SK-N-SH (cell line): ENCODE results near the gene SHMT2. TPM values are rescaled to one million over a fixed set of nuclear protein-coding genes. Genes with fewer than 3 reads are reported as not detected.

Source experiments
- CTCF ChIA-PET: fragments of 300-600, 350-600 bp; formaldehyde crosslinking; extraction: SDS; loops from one replicate; lab custom pipeline; 2021; lab: Yijun Ruan, JAX
- POLR2A ChIA-PET: fragments of 350-600 bp; sonication (Branson Sonifier 250); formaldehyde crosslinking; extraction: SDS; loops from one replicate; lab custom pipeline; 2020; ENCODE audit warnings: antibody characterized with exemption, inconsistent platforms; lab: Yijun Ruan, JAX
- DNase-seq: peaks from one replicate; pipeline ENCODE4 v3.0.0; 2012
- H2AFZ ChIP-seq: fragments of 200-600 bp; sonication (generic); 2 replicates; pipeline ENCODE4 v1.8.1; 2016; ENCODE audit warnings: antibody characterized with exemption, mild to moderate bottlenecking, low read depth
- H3F3A ChIP-seq: fragments of 200-600 bp; sonication (generic); replicated peaks from 2 replicates; pipeline ENCODE3; 2016; ENCODE audit warnings: antibody characterized with exemption, mild to moderate bottlenecking; ENCODE audit not compliant: insufficient read depth
- H3K27ac ChIP-seq, 2 experiments: fragments of 200-500 bp in 1 of 2; fragments of 200-600 bp in 1 of 2; sonication (Bioruptor generic) in 1 of 2; sonication (generic), shearing (Covaris generic) in 1 of 2; 2 replicates each; pipeline versions ENCODE4 v1.5.1 to v1.6.1; 2014 to 2016; ENCODE audit warnings: low read depth in 2 of 2, inconsistent platforms in 1 of 2, low read length in 1 of 2, mild to moderate bottlenecking in 1 of 2, mixed read lengths in 1 of 2
- H3K27me3 ChIP-seq: fragments of 200-600 bp; sonication (generic), shearing (Covaris generic); 2 replicates; pipeline ENCODE4 v1.6.1; 2016; ENCODE audit warnings: mixed run types; ENCODE audit not compliant: insufficient read depth
- H3K36me3 ChIP-seq, 2 experiments: fragments of 200-500 bp in 1 of 2; fragments of 200-600 bp in 1 of 2; sonication (Bioruptor generic) in 1 of 2; sonication (generic) in 1 of 2; replicated peaks in 1 of 2; 2 replicates each; pipeline versions ENCODE3 to v1.5.1; 2014 to 2016; ENCODE audit warnings: low read length in 1 of 2, mild to moderate bottlenecking in 1 of 2; ENCODE audit not compliant: insufficient read depth in 2 of 2, control insufficient read depth in 1 of 2
- H3K4me1 ChIP-seq, 2 experiments: fragments of 200-500 bp in 1 of 2; fragments of 200-600 bp in 1 of 2; sonication (Bioruptor generic) in 1 of 2; sonication (generic), shearing (Covaris generic) in 1 of 2; 2 replicates each; pipeline versions ENCODE4 v1.5.1 to v1.6.1; 2014 to 2016; ENCODE audit warnings: low read depth in 1 of 2, low read length in 1 of 2, mixed run types in 1 of 2; ENCODE audit not compliant: insufficient read depth in 2 of 2, control insufficient read depth in 1 of 2
- H3K4me2 ChIP-seq: fragments of 200-600 bp; sonication (generic), shearing (Covaris generic); 2 replicates; pipeline ENCODE4 v1.6.1; 2017; ENCODE audit warnings: mixed run types
- H3K4me3 ChIP-seq, 2 experiments: fragments of 200-500 bp in 1 of 2; fragments of 200-600 bp in 1 of 2; sonication (Bioruptor generic) in 1 of 2; sonication (generic), shearing (Covaris generic) in 1 of 2; 2 replicates each; pipeline versions ENCODE4 v1.5.1 to v1.8.1; 2014 to 2016; ENCODE audit warnings: low read depth in 2 of 2, inconsistent platforms in 1 of 2, low read length in 1 of 2, mild to moderate bottlenecking in 1 of 2, mixed read lengths in 1 of 2, moderate library complexity in 1 of 2
- H3K79me2 ChIP-seq: fragments of 200-600 bp; sonication (generic); 2 replicates; pipeline ENCODE4 v1.8.1; 2017; ENCODE audit warnings: mild to moderate bottlenecking; ENCODE audit not compliant: insufficient read depth
- H3K9ac ChIP-seq: fragments of 200-600 bp; sonication (generic); 2 replicates; pipeline ENCODE4 v1.6.1; 2017; ENCODE audit warnings: mixed run types
- H3K9me2 ChIP-seq: fragments of 200-600 bp; sonication (generic); 2 replicates; pipeline ENCODE4 v1.6.1; 2017; ENCODE audit warnings: mixed run types
- H3K9me3 ChIP-seq: fragments of 200-600 bp; sonication (generic); 2 replicates; pipeline ENCODE4 v1.6.1; 2017; ENCODE audit warnings: mixed run types, mild to moderate bottlenecking, moderate library complexity
- H4K20me1 ChIP-seq: fragments of 200-600 bp; sonication (generic); 2 replicates; pipeline ENCODE4 v1.6.1; 2017; ENCODE audit warnings: mild to moderate bottlenecking, mixed run types; ENCODE audit not compliant: insufficient read depth
- ELF1 ChIP-seq: IDR thresholded peaks from 2 replicates; pipeline ENCODE4 v1.4.0; 2012
- EP300 ChIP-seq, 2 experiments: IDR thresholded peaks; 2 replicates each; pipeline versions ENCODE4 v1.4.0 to v1.6.1; 2012; ENCODE audit warnings: borderline replicate concordance in 1 of 2, low read depth in 1 of 2, low read length in 1 of 2
- FOSL2 ChIP-seq: IDR thresholded peaks from 2 replicates; pipeline ENCODE4 v1.4.0; 2012; ENCODE audit warnings: low read depth, mild to moderate bottlenecking, moderate library complexity, borderline replicate concordance
- FOXM1 ChIP-seq: IDR thresholded peaks from 2 replicates; pipeline ENCODE4 v1.4.0; 2012; ENCODE audit warnings: low read depth, mild to moderate bottlenecking
- GABPA ChIP-seq: IDR thresholded peaks from 2 replicates; pipeline ENCODE4 v1.4.0; 2012; ENCODE audit warnings: low read depth, mild to moderate bottlenecking
- MEF2A ChIP-seq: IDR thresholded peaks from 2 replicates; pipeline ENCODE4 v1.4.0; 2012; ENCODE audit warnings: low read depth, borderline replicate concordance
- NFIC ChIP-seq: IDR thresholded peaks from 2 replicates; pipeline ENCODE4 v1.4.0; 2012; ENCODE audit warnings: borderline replicate concordance
- TAF1 ChIP-seq: IDR thresholded peaks from 2 replicates; pipeline ENCODE4 v1.6.1; 2012; ENCODE audit warnings: low read depth, mild to moderate bottlenecking, low read length, moderate library complexity, borderline replicate concordance
- WGBS: methylation state at CpG from one replicate; pipeline ENCODE4 v1.1.6; 2017; ENCODE audit warnings: low lambda C conversion rate; 5-methylcytosine and 5-hydroxymethylcytosine counted together
- polyA plus RNA-seq, 3 experiments: library from polyadenylated mRNA; depleted of rRNA; stranded (reverse); fragments of >200 nt; gene quantifications; 2 replicates each; pipeline ENCODE4 v1.2.3, GENCODE V29; 2012
- TF ChIP-seq, protein P1 (sequence below): IDR thresholded peaks from 2 replicates; pipeline ENCODE4 v1.6.1; 2012; ENCODE audit warnings: mild to moderate bottlenecking, low read depth, low read length, moderate library complexity
- TF ChIP-seq, protein P2 (sequence below): IDR thresholded peaks from 2 replicates; pipeline ENCODE4; 2012
- TF ChIP-seq, protein P3 (sequence below): fragments of 150-350 bp; IDR thresholded peaks from 2 replicates; pipeline ENCODE4 v1.6.1; 2017; ENCODE audit warnings: antibody characterized with exemption, low read length, low read depth, borderline replicate concordance
- TF ChIP-seq, protein P4 (sequence below): fragments of 150-350 bp; IDR thresholded peaks from 2 replicates; pipeline ENCODE4 v1.6.1; 2016; ENCODE audit warnings: mild to moderate bottlenecking, low read depth, low read length
- TF ChIP-seq, protein P5 (sequence below): IDR thresholded peaks from 2 replicates; pipeline ENCODE4 v1.4.0; 2012; ENCODE audit warnings: low read depth

The SHMT2 gene
- polyA plus RNA-seq, 1 of the 3 experiments (the other 2 are of a cell fraction) = 204 TPM

DNA sequence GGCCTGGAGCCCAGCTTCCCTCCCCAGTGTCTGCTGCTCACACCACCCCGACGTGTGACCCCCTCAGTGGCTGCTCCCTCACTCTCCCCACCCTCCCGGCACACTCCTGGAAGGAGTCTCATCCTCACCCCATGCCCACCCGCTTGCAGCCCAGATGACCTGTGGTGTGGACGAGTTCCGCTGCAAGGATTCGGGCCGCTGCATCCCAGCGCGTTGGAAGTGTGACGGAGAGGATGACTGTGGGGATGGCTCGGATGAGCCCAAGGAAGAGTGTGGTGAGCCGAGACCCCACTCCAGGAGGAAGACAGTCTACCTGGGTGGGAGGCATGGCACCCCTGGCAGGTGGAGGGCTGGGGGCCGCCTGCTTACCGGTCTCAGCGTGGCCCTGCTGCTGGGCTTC lies 27.9 kb upstream of the SHMT2 start (continued):
- TF ChIP-seq, protein P1, sequence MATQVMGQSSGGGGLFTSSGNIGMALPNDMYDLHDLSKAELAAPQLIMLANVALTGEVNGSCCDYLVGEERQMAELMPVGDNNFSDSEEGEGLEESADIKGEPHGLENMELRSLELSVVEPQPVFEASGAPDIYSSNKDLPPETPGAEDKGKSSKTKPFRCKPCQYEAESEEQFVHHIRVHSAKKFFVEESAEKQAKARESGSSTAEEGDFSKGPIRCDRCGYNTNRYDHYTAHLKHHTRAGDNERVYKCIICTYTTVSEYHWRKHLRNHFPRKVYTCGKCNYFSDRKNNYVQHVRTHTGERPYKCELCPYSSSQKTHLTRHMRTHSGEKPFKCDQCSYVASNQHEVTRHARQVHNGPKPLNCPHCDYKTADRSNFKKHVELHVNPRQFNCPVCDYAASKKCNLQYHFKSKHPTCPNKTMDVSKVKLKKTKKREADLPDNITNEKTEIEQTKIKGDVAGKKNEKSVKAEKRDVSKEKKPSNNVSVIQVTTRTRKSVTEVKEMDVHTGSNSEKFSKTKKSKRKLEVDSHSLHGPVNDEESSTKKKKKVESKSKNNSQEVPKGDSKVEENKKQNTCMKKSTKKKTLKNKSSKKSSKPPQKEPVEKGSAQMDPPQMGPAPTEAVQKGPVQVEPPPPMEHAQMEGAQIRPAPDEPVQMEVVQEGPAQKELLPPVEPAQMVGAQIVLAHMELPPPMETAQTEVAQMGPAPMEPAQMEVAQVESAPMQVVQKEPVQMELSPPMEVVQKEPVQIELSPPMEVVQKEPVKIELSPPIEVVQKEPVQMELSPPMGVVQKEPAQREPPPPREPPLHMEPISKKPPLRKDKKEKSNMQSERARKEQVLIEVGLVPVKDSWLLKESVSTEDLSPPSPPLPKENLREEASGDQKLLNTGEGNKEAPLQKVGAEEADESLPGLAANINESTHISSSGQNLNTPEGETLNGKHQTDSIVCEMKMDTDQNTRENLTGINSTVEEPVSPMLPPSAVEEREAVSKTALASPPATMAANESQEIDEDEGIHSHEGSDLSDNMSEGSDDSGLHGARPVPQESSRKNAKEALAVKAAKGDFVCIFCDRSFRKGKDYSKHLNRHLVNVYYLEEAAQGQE = no peak
- TF ChIP-seq NFIC (no peak), TAF1 (no peak), FOSL2 (no peak)

DNA sequence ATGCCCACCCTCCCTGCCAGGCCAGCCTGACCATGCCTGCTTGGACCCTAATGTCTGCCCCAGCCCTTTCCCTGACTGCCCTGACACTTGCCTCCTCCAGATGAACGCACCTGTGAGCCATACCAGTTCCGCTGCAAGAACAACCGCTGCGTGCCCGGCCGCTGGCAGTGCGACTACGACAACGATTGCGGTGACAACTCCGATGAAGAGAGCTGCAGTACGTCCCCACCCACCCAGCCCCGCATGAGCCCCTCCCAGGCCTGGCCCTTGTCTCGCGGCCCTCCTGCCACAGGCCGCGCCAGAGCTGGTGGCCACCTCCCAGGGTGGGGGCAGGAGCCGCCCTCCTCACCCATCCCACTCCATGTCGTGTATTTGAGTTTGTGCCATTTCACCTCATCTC lies 27.2 kb upstream of the SHMT2 start:
- CTCF ChIA-PET = interaction anchor here (1.0 to 1.8 kb wide), 3 partner anchors 10 to 42 kb away, joined by 3 to 5 read pairs (median 4); no protein-coding TSS in a partner anchor
- Histone ChIP-seq H4K20me1 (no peaks in the 10 kb centered on the region), H2AFZ (no peak overlapping the region), H3K27ac (no peak overlapping the region), H3K4me2 (no peak overlapping the region), H3K79me2 (no peaks in the 10 kb centered on the region), H3K27me3 (no peaks in the 10 kb centered on the region), H3K36me3 (peaks cover 5 to 69% of the 10 kb centered on the region in 2 experiments), H3F3A (no peaks in the 10 kb centered on the region)
- 96% methylated on average over 17 of the region's 19 CpGs for WGBS
- POLR2A ChIA-PET = no interaction called here
- TF ChIP-seq TAF1 = no peak
- TF ChIP-seq GABPA = no peak
- TF ChIP-seq FOXM1 = no peak
- TF ChIP-seq, protein P2, sequence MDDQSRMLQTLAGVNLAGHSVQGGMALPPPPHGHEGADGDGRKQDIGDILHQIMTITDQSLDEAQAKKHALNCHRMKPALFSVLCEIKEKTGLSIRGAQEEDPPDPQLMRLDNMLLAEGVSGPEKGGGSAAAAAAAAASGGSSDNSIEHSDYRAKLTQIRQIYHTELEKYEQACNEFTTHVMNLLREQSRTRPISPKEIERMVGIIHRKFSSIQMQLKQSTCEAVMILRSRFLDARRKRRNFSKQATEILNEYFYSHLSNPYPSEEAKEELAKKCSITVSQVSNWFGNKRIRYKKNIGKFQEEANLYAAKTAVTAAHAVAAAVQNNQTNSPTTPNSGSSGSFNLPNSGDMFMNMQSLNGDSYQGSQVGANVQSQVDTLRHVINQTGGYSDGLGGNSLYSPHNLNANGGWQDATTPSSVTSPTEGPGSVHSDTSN = no peak
- no peak for TF ChIP-seq MEF2A
- TF ChIP-seq FOSL2 = no peak
- TF ChIP-seq, protein P3, sequence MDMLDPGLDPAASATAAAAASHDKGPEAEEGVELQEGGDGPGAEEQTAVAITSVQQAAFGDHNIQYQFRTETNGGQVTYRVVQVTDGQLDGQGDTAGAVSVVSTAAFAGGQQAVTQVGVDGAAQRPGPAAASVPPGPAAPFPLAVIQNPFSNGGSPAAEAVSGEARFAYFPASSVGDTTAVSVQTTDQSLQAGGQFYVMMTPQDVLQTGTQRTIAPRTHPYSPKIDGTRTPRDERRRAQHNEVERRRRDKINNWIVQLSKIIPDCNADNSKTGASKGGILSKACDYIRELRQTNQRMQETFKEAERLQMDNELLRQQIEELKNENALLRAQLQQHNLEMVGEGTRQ = no peak
- TF ChIP-seq, protein P4, sequence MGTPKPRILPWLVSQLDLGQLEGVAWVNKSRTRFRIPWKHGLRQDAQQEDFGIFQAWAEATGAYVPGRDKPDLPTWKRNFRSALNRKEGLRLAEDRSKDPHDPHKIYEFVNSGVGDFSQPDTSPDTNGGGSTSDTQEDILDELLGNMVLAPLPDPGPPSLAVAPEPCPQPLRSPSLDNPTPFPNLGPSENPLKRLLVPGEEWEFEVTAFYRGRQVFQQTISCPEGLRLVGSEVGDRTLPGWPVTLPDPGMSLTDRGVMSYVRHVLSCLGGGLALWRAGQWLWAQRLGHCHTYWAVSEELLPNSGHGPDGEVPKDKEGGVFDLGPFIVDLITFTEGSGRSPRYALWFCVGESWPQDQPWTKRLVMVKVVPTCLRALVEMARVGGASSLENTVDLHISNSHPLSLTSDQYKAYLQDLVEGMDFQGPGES = no peak
- TF ChIP-seq, protein P5, sequence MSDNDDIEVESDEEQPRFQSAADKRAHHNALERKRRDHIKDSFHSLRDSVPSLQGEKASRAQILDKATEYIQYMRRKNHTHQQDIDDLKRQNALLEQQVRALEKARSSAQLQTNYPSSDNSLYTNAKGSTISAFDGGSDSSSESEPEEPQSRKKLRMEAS = no peak
- TF ChIP-seq EP300 (IDR thresholded peaks at IDR 0.05; ENCODE audit: borderline replicate concordance in 1 of 2, low read depth in 1 of 2, low read length in 1 of 2) = no peak
- TF ChIP-seq, protein P1 = no peak
- no peak for TF ChIP-seq ELF1
- TF ChIP-seq, all 33 proteins: peak for 0
- H3K4me1 ChIP-seq = no peaks in the 10 kb centered on the region
- H3K9me2 ChIP-seq = no peaks in the 10 kb centered on the region
- H3K9me3 ChIP-seq = no peaks in the 10 kb centered on the region
- no peak overlapping the region for H3K4me3 ChIP-seq
- no peak for DNase-seq
- no peak overlapping the region for H3K9ac ChIP-seq
